Measurements from ENCODE around the gene FAM76A. TPM values are rescaled to one million over a fixed set of nuclear protein-coding genes. Genes with fewer than 3 reads are reported as not detected.

FAM76A gene
- total and polyA plus RNA-seq, 4 donors = 1.7 to 7.4 (median 4.9) TPM

- no peak overlapping the region for H3K4me3 ChIP-seq (ENCODE audit: low read depth in 1 of 3, low read length in 3 of 3)
- H3K9me3 ChIP-seq (ENCODE audit: control insufficient read depth in 4 of 4, low read length in 3 of 4) = no peaks in the 10 kb centered on the region
- TF ChIP-seq RXRA (IDR thresholded peaks at IDR 0.05) = no peak
- TF ChIP-seq RAD21 (IDR thresholded peaks at IDR 0.05) = peak in 1 of 2 donors; percentile 12
- no peak for TF ChIP-seq TAF1 (conservative IDR thresholded peaks at IDR 0.05)
- DNase-seq (ENCODE audit: low spot score) = no peak
- peaks cover 4 to 25% (median 11%) of the 10 kb centered on the region in 4 donors for H3K36me3 ChIP-seq (ENCODE audit: control insufficient read depth in 4 of 4, insufficient read depth in 3 of 4, low read depth in 1 of 4, low read length in 3 of 4)
- no peaks in the 10 kb centered on the region for H3K27me3 ChIP-seq (ENCODE audit: control insufficient read depth in 4 of 4, insufficient read depth in 4 of 4, low read length in 3 of 4)
- H3K27ac ChIP-seq (ENCODE audit: low read depth in 1 of 2, low read length in 2 of 2) = no peak overlapping the region
- WGBS = 93% methylated on average over 3 of the region's 3 CpGs
- H3K4me1 ChIP-seq (ENCODE audit: control insufficient read depth in 4 of 4, insufficient read depth in 4 of 4, low read length in 3 of 4) = peaks cover 1 to 6% (median 4%) of the 10 kb centered on the region in 4 donors
- H3K9ac ChIP-seq (ENCODE audit: low read depth in 1 of 2, low read length in 2 of 2) = no peak overlapping the region
Measured at GRCh38 chr1:27760426-27760825, 34.7 kb downstream of the FAM76A start.

GRCh38 chr1:27762033-27762432, 36.3 kb downstream of the FAM76A start:
- no peak overlapping the region for H3K9ac ChIP-seq (ENCODE audit: low read depth in 1 of 2, low read length in 2 of 2)
- no peak for TF ChIP-seq ATF3 (IDR thresholded peaks at IDR 0.05)
- no peak for TF ChIP-seq EGR1 (IDR thresholded peaks at IDR 0.05; ENCODE audit: low read depth in 2 of 2)
- no peak for TF ChIP-seq NR2F2 (IDR thresholded peaks at IDR 0.05)
- no peak for TF ChIP-seq RAD21 (IDR thresholded peaks at IDR 0.05)
- TF ChIP-seq FOXA1 (IDR thresholded peaks at IDR 0.05) = no peak
- TF ChIP-seq SP1 (IDR thresholded peaks at IDR 0.05) = no peak
- no peak for TF ChIP-seq GABPA (IDR thresholded peaks at IDR 0.05 in 1 of 2, conservative IDR thresholded peaks at IDR 0.05 in 1 of 2)
- TF ChIP-seq CTCF (IDR thresholded peaks at IDR 0.05; ENCODE audit: low read depth, low read length, missing input control) = no peak
- no peak for TF ChIP-seq ZBTB33 (IDR thresholded peaks at IDR 0.05)
- no peak for TF ChIP-seq HNF4G (IDR thresholded peaks at IDR 0.05)
- no peak for TF ChIP-seq YY1 (IDR thresholded peaks at IDR 0.05)
- no peak for DNase-seq (ENCODE audit: low spot score)
- H3K36me3 ChIP-seq (ENCODE audit: control insufficient read depth in 4 of 4, insufficient read depth in 3 of 4, low read depth in 1 of 4, low read length in 3 of 4) = peaks cover 4 to 23% (median 11%) of the 10 kb centered on the region in 4 donors
- H3K4me3 ChIP-seq (ENCODE audit: low read depth in 1 of 3, low read length in 3 of 3) = no peak overlapping the region
- no peaks in the 10 kb centered on the region for H3K9me3 ChIP-seq (ENCODE audit: control insufficient read depth in 4 of 4, low read length in 3 of 4)
- WGBS = 91% methylated on average over 1 of the region's 1 CpG
- H3K27me3 ChIP-seq (ENCODE audit: control insufficient read depth in 4 of 4, insufficient read depth in 4 of 4, low read length in 3 of 4) = no peaks in the 10 kb centered on the region
- H3K4me1 ChIP-seq (ENCODE audit: control insufficient read depth in 4 of 4, insufficient read depth in 4 of 4, low read length in 3 of 4) = no peaks in the 10 kb centered on the region
- no peak overlapping the region for H3K27ac ChIP-seq (ENCODE audit: low read depth in 1 of 2, low read length in 2 of 2)

- Histone ChIP-seq H3K9ac (ENCODE audit: low read depth in 1 of 2, low read length in 2 of 2) (no peak overlapping the region), H3K4me1 (ENCODE audit: control insufficient read depth in 4 of 4, insufficient read depth in 4 of 4, low read length in 3 of 4) (no peaks in the 10 kb centered on the region), H3K4me3 (ENCODE audit: low read depth in 1 of 3, low read length in 3 of 3) (no peak overlapping the region), H3K36me3 (ENCODE audit: control insufficient read depth in 4 of 4, insufficient read depth in 3 of 4, low read depth in 1 of 4, low read length in 3 of 4) (peaks cover 2 to 18% (median 8%) of the 10 kb centered on the region in 4 donors), H3K27ac (ENCODE audit: low read depth in 1 of 2, low read length in 2 of 2) (no peak overlapping the region), H3K27me3 (ENCODE audit: control insufficient read depth in 4 of 4, insufficient read depth in 4 of 4, low read length in 3 of 4) (no peaks in the 10 kb centered on the region), H3K9me3 (ENCODE audit: control insufficient read depth in 4 of 4, low read length in 3 of 4) (no peaks in the 10 kb centered on the region)
- no peak for TF ChIP-seq NR2F2 (IDR thresholded peaks at IDR 0.05)
- TF ChIP-seq CTCF (IDR thresholded peaks at IDR 0.05; ENCODE audit: low read depth, low read length, missing input control) = no peak
- no peak for TF ChIP-seq JUND (IDR thresholded peaks at IDR 0.05)
- TF ChIP-seq FOXA1 (IDR thresholded peaks at IDR 0.05) = no peak
- TF ChIP-seq RAD21 (IDR thresholded peaks at IDR 0.05) = no peak
- no peak for TF ChIP-seq ATF3 (IDR thresholded peaks at IDR 0.05)
- no peak for TF ChIP-seq MAX (IDR thresholded peaks at IDR 0.05)
- no peak for TF ChIP-seq EGR1 (IDR thresholded peaks at IDR 0.05; ENCODE audit: low read depth in 2 of 2)
- TF ChIP-seq GABPA (IDR thresholded peaks at IDR 0.05 in 1 of 2, conservative IDR thresholded peaks at IDR 0.05 in 1 of 2) = no peak
- TF ChIP-seq HNF4A (conservative IDR thresholded peaks at IDR 0.05) = no peak
- no peak for TF ChIP-seq YY1 (IDR thresholded peaks at IDR 0.05)
- 97% methylated on average over 4 of the region's 4 CpGs for WGBS
- DNase-seq (ENCODE audit: low spot score) = no peak
Measured at GRCh38 chr1:27763358-27763757, 37.6 kb downstream of the FAM76A start.
